ENCODE measurements around the gene TGFBR3. TPM values are rescaled to one million over a fixed set of nuclear protein-coding genes. Genes with fewer than 3 reads are reported as not detected.
"Not testable (repeated sequence)": the region's sequence is repeated elsewhere in the genome, so short reads cannot be mapped to it uniquely, and the experiment has no call there.

TGFBR3 gene
- total RNA-seq, 1 experiment from 2014 or later: 12.2 TPM

DNA sequence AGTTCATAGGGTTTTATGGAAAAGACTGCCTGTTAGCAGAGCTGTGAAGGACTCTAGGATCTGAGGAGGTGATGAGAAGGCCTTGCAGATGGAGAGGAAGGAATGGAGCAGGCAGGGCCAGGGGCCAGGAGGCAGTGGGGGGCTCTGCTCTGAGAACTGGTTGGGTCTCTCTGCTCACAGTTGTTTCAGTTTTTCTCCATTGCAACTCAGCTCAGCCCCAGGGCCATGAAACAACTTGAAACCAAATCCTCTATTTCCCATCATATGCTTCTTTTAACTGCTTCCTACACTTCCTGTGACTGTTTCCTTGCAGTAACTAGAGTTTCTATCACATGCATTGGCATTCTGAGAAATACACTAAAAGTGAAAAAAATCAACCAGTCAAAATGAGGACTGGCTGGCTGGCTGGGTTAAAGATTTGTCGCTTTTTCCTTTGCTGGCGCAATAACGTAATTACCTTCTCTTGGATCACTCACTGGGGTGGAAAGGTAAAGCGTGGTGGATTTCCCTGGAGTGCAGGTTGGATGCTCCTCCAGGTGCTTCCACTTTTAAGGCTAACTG, 213.3 kb downstream of the TGFBR3 start:
- CTCF ChIA-PET: no interaction called here
- Mint-ChIP-seq H3K4me1 (ENCODE audit: low read depth, unreplicated experiment) (peaks cover 6% of the 10 kb centered on the region), H3K27me3 (ENCODE audit: insufficient read depth, unreplicated experiment) (no peaks in the 10 kb centered on the region), H3K4me3 (ENCODE audit: unreplicated experiment) (no peak overlapping the region), H3K9me3 (ENCODE audit: unreplicated experiment) (no peaks in the 10 kb centered on the region), H3K36me3 (ENCODE audit: insufficient read depth, unreplicated experiment) (no peaks in the 10 kb centered on the region), H3K27ac (ENCODE audit: unreplicated experiment) (no peak overlapping the region)
- no peaks in the 10 kb centered on the region for H3K9me3 ChIP-seq
- H3K36me3 ChIP-seq (ENCODE audit: control insufficient read depth, insufficient read depth, low read length): no peaks in the 10 kb centered on the region
- no peak overlapping the region for H3K4me3 ChIP-seq (ENCODE audit: low read depth, low read length)
- DNase-seq: no peak
- H3K4me1 ChIP-seq: no peaks in the 10 kb centered on the region
- TF ChIP-seq, protein P1, sequence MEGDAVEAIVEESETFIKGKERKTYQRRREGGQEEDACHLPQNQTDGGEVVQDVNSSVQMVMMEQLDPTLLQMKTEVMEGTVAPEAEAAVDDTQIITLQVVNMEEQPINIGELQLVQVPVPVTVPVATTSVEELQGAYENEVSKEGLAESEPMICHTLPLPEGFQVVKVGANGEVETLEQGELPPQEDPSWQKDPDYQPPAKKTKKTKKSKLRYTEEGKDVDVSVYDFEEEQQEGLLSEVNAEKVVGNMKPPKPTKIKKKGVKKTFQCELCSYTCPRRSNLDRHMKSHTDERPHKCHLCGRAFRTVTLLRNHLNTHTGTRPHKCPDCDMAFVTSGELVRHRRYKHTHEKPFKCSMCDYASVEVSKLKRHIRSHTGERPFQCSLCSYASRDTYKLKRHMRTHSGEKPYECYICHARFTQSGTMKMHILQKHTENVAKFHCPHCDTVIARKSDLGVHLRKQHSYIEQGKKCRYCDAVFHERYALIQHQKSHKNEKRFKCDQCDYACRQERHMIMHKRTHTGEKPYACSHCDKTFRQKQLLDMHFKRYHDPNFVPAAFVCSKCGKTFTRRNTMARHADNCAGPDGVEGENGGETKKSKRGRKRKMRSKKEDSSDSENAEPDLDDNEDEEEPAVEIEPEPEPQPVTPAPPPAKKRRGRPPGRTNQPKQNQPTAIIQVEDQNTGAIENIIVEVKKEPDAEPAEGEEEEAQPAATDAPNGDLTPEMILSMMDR (IDR thresholded peaks at IDR 0.05; ENCODE audit: insufficient read depth in 1 of 2, low read depth in 1 of 2, low read length in 1 of 2, severe bottlenecking in 1 of 2, unreplicated experiment in 1 of 2): no peak
- no TSS peak for BruUV-seq (replicated peaks)
- no peaks in the 10 kb centered on the region for H3K27me3 ChIP-seq (replicated peaks; ENCODE audit: control insufficient read depth, insufficient read depth, low read length)
- intact Hi-C loops (cut with micrococcal nuclease; ENCODE audit: unreplicated experiment): no loop called here
- POLR2A ChIA-PET: no interaction called here

DNA sequence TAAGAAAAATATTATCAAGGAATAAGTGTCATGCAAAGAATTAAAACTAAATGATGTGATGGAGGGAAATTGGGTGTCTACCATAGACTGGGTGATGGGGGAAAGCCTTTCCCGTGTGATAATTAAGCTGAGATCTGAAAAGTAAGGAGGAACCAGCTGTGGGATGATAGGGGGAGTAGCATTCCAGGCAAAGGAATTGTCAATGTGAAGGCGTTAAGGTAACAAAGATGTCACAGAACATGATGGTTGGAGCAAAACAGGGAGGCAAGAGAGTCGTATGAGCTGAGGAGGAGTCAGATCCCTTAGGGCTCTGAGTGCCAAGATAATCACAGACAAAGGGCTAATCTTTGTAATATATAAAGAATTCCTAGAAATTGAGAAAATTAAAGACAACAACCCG, 215.2 kb downstream of the TGFBR3 start:
- Histone ChIP-seq H3K27me3 (replicated peaks; ENCODE audit: control insufficient read depth, insufficient read depth, low read length) (no peaks in the 10 kb centered on the region), H3K9me3 (no peaks in the 10 kb centered on the region), H3K4me1 (no peaks in the 10 kb centered on the region), H3K4me3 (ENCODE audit: low read depth, low read length) (no peak overlapping the region), H3K36me3 (ENCODE audit: control insufficient read depth, insufficient read depth, low read length) (no peaks in the 10 kb centered on the region)
- DNase-seq: no peak
- TF ChIP-seq, protein P1 (IDR thresholded peaks at IDR 0.05; ENCODE audit: insufficient read depth in 1 of 2, low read depth in 1 of 2, low read length in 1 of 2, severe bottlenecking in 1 of 2, unreplicated experiment in 1 of 2): no peak
- Mint-ChIP-seq H3K36me3 (ENCODE audit: insufficient read depth, unreplicated experiment) (no peaks in the 10 kb centered on the region), H3K27ac (ENCODE audit: unreplicated experiment) (no peak overlapping the region), H3K27me3 (ENCODE audit: insufficient read depth, unreplicated experiment) (no peaks in the 10 kb centered on the region), H3K9me3 (ENCODE audit: unreplicated experiment) (no peaks in the 10 kb centered on the region), H3K4me1 (ENCODE audit: low read depth, unreplicated experiment) (no peaks in the 10 kb centered on the region), H3K4me3 (ENCODE audit: unreplicated experiment) (no peak overlapping the region)
- ChIA-PET POLR2A (no interaction called here), CTCF (no interaction called here)
- intact Hi-C loops (cut with micrococcal nuclease; ENCODE audit: unreplicated experiment): no loop called here
- BruUV-seq (replicated peaks): no TSS peak

DNA sequence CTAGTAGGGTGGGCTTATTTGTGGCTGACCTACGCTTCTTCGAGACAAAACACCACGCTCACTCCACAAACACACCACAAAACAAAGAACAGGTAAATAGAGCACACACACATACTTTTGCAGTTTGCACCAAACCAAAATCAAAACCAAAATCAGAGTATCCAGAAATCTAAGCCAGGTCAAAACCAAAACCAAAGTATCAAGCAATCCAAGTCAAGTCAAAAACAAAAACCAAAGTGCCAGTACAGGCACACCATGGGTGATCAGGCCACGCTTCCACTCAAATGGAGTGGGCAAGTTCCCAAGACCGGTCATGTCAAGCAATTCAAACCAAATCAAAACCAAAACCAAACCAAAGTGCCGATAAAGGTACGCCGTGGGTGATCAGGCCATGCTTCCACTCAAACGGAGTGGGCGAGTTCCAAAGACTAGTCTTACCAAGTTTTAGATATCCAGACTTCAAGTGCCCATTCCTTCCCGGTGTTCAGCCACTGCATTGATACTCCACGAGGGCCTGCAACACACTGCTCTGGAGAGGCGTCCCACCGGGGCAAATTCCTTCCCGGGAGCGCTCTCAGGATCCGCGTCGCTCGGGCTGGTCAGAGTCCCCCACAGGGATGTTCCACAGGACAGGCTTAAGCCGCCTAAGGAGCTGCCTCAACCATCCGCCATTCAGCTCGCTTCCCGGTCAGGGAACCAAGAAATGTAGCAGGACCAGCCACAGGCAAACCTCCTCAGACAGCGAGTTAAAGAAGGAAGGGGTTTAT, 216.2 kb downstream of the TGFBR3 start:
- Histone ChIP-seq H3K9me3 (no peaks in the 10 kb centered on the region), H3K4me1 (no peaks in the 10 kb centered on the region), H3K27me3 (replicated peaks; ENCODE audit: control insufficient read depth, insufficient read depth, low read length) (no peaks in the 10 kb centered on the region), H3K36me3 (ENCODE audit: control insufficient read depth, insufficient read depth, low read length) (no peaks in the 10 kb centered on the region), H3K4me3 (ENCODE audit: low read depth, low read length) (no peak overlapping the region)
- Mint-ChIP-seq H3K9me3 (ENCODE audit: unreplicated experiment) (no peaks in the 10 kb centered on the region), H3K27me3 (ENCODE audit: insufficient read depth, unreplicated experiment) (no peaks in the 10 kb centered on the region), H3K4me3 (ENCODE audit: unreplicated experiment) (no peak overlapping the region), H3K36me3 (ENCODE audit: insufficient read depth, unreplicated experiment) (no peaks in the 10 kb centered on the region), H3K27ac (ENCODE audit: unreplicated experiment) (no peak overlapping the region), H3K4me1 (ENCODE audit: low read depth, unreplicated experiment) (no peaks in the 10 kb centered on the region)
- intact Hi-C loops (cut with micrococcal nuclease; ENCODE audit: unreplicated experiment): no loop called here
- ChIA-PET POLR2A (no interaction called here), CTCF (no interaction called here)
- BruUV-seq (replicated peaks): no TSS peak
- DNase-seq: no peak
- TF ChIP-seq, protein P1 (IDR thresholded peaks at IDR 0.05; ENCODE audit: insufficient read depth in 1 of 2, low read depth in 1 of 2, low read length in 1 of 2, severe bottlenecking in 1 of 2, unreplicated experiment in 1 of 2): no peak

DNA sequence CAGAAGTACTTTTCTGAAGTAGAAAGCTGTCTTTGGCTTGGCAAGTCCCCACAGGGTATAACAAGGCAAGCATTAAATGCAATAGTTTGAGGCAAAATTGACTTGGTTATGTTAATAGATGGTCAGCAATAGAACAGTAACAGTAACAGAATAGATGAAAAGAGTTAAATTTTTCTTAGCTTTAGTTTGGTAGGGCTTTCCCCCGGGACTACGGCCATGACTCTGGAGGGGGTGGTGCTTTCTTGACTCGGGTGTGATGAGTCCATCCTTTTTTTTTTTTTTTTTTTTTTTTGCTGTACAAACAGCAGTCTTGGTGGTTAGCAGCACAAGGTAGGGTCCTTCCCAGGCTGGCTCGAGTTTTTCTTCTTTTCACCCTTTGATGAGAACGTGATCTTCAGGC, 219.3 kb downstream of the TGFBR3 start:
- intact Hi-C loops (cut with micrococcal nuclease; ENCODE audit: unreplicated experiment); H3K4me1 ChIP-seq; POLR2A ChIA-PET; H3K9me3 Mint-ChIP-seq (ENCODE audit: unreplicated experiment); CTCF ChIA-PET; H3K36me3 ChIP-seq (ENCODE audit: control insufficient read depth, insufficient read depth, low read length); DNase-seq; H3K27me3 Mint-ChIP-seq (ENCODE audit: insufficient read depth, unreplicated experiment); H3K36me3 Mint-ChIP-seq (ENCODE audit: insufficient read depth, unreplicated experiment); H3K4me3 Mint-ChIP-seq (ENCODE audit: unreplicated experiment); H3K4me1 Mint-ChIP-seq (ENCODE audit: low read depth, unreplicated experiment); H3K27ac Mint-ChIP-seq (ENCODE audit: unreplicated experiment); H3K9me3 ChIP-seq; BruUV-seq (replicated peaks); H3K4me3 ChIP-seq (ENCODE audit: low read depth, low read length); H3K27me3 ChIP-seq (replicated peaks; ENCODE audit: control insufficient read depth, insufficient read depth, low read length): not testable (repeated sequence)
